GM19467 (cell line): ENCODE data around the gene LRP1B.

Experiments
- ATAC-seq: cut with Tn5 transposase; IDR thresholded peaks from one replicate; pipeline ENCODE4 v1.9.1; 2021; ENCODE audit warnings: mild to moderate bottlenecking, moderate library complexity; ENCODE audit not compliant: unreplicated experiment

LRP1B gene

GRCh38 chr2:141610564-141611175 is 520.1 kb downstream of the LRP1B start:
- no peak for ATAC-seq

GRCh38 chr2:141605163-141605562 is 525.7 kb downstream of the LRP1B start:
- ATAC-seq, result no peak

GRCh38 chr2:141601511-141602152 is 529.2 kb downstream of the LRP1B start:
- no peak for ATAC-seq

- ATAC-seq, result no peak
Observed at GRCh38 chr2:141599721-141600120, 531.1 kb downstream of the LRP1B start.

GRCh38 chr2:141598982-141599381 is 531.8 kb downstream of the LRP1B start:
- ATAC-seq, result no peak

GRCh38 chr2:141595316-141595920 is 535.4 kb downstream of the LRP1B start:
- no peak for ATAC-seq

- ATAC-seq, result no peak
Observed at GRCh38 chr2:141591787-141592186, 539.0 kb downstream of the LRP1B start.

- ATAC-seq, result no peak
Observed at GRCh38 chr2:141590620-141591019, 540.2 kb downstream of the LRP1B start.

- no peak for ATAC-seq
Observed at GRCh38 chr2:141589314-141589713, 541.5 kb downstream of the LRP1B start.

GRCh38 chr2:141586985-141587384 is 543.8 kb downstream of the LRP1B start:
- no peak for ATAC-seq

- no peak for ATAC-seq
Observed at GRCh38 chr2:141582213-141582612, 548.6 kb downstream of the LRP1B start.

- no peak for ATAC-seq
Observed at GRCh38 chr2:141579071-141579470, 551.7 kb downstream of the LRP1B start.

GRCh38 chr2:141570474-141571131 is 560.2 kb downstream of the LRP1B start:
- no peak for ATAC-seq

- ATAC-seq, result no peak
Observed at GRCh38 chr2:141569941-141570340, 560.9 kb downstream of the LRP1B start.

GRCh38 chr2:141565597-141565996 is 565.2 kb downstream of the LRP1B start:
- ATAC-seq, result no peak

GRCh38 chr2:141560723-141561122 is 570.1 kb downstream of the LRP1B start:
- ATAC-seq, result no peak

- ATAC-seq, result no peak
Observed at GRCh38 chr2:141557329-141558095, 573.3 kb downstream of the LRP1B start.

- no peak for ATAC-seq
Observed at GRCh38 chr2:141555876-141556470, 574.8 kb downstream of the LRP1B start.

GRCh38 chr2:141554810-141555209 is 576.0 kb downstream of the LRP1B start:
- ATAC-seq, result peak; percentile 78

GRCh38 chr2:141534666-141535362 is 596.0 kb downstream of the LRP1B start:
- peak; percentile 72 for ATAC-seq
